ENCODE results near the gene FLAD1.
A peak's percentile ranks its signal among the peaks of the same experiment; 100 is the strongest.
"Not testable (repeated sequence)": the region's sequence is repeated elsewhere in the genome, so short reads cannot be mapped to it uniquely, and the experiment has no call there.

Gene FLAD1

GRCh38 chr1:154969860-154970452 is 13.2 kb upstream of the FLAD1 start:
- DNase-seq = no peak

GRCh38 chr1:154970631-154971340 is 12.4 kb upstream of the FLAD1 start, which contains the start of gene SHC1:
SHC1 (minus strand) TSS chr1:154970747; CDS start chr1:154970526, 221 bp downstream.
- peak; percentile 95 for DNase-seq

GRCh38 chr1:154971341-154971998 is 11.7 kb upstream of the FLAD1 start:
- no peak for DNase-seq

- no peak for DNase-seq
These were observed 11.0 kb upstream of the FLAD1 start for GRCh38 chr1:154972213-154972516.

- DNase-seq = no peak
These were observed 10.4 kb upstream of the FLAD1 start for GRCh38 chr1:154972517-154973343.

GRCh38 chr1:154973344-154974101 is 9.6 kb upstream of the FLAD1 start:
- peak; percentile 100 for DNase-seq

- peak; percentile 100 for DNase-seq
These were observed 8.9 kb upstream of the FLAD1 start, which contains the start of gene CKS1B for GRCh38 chr1:154974102-154974807. CKS1B (plus strand) TSS chr1:154974681; CDS start chr1:154974746, 65 bp downstream.

GRCh38 chr1:154974808-154975408 is 8.2 kb upstream of the FLAD1 start:
- peak; percentile 99 for DNase-seq

- peak; percentile 77 for DNase-seq
These were observed 7.6 kb upstream of the FLAD1 start for GRCh38 chr1:154975409-154976059.

- DNase-seq = not testable (repeated sequence)
These were observed 5.4 kb upstream of the FLAD1 start for GRCh38 chr1:154977762-154978161.

GRCh38 chr1:154978360-154978759 is 4.8 kb upstream of the FLAD1 start:
- no peak for DNase-seq

- DNase-seq = peak; percentile 45
These were observed 803 bp upstream of the FLAD1 start for GRCh38 chr1:154982341-154982740.

GRCh38 chr1:154983776-154984466 is 777 bp downstream of the FLAD1 start:
- no peak for DNase-seq

- DNase-seq = not testable (repeated sequence)
These were observed 3.6 kb downstream of the FLAD1 start for GRCh38 chr1:154986736-154987135.

GRCh38 chr1:154987326-154987725 is 4.2 kb downstream of the FLAD1 start:
- no peak for DNase-seq

GRCh38 chr1:154988058-154988954 is 5.2 kb downstream of the FLAD1 start:
- DNase-seq = peak; percentile 66

GRCh38 chr1:154989195-154989860 is 6.2 kb downstream of the FLAD1 start:
- no peak for DNase-seq

GRCh38 chr1:154990276-154990675 is 7.1 kb downstream of the FLAD1 start:
- DNase-seq = no peak

Measured in hematopoietic multipotent progenitor cell treated with erythropoietin and hydrocortisone succinate and interleukin-3 and kit ligand, for 4 days (in vitro differentiated cells).